NCI-H1048 (cell line): ENCODE measurements around the gene WNK4.

ENCODE experiments used
- DNase-seq: peaks from one replicate; lab custom pipeline; 2025; lab: John Stamatoyannopoulos, UW

Gene WNK4

DNA sequence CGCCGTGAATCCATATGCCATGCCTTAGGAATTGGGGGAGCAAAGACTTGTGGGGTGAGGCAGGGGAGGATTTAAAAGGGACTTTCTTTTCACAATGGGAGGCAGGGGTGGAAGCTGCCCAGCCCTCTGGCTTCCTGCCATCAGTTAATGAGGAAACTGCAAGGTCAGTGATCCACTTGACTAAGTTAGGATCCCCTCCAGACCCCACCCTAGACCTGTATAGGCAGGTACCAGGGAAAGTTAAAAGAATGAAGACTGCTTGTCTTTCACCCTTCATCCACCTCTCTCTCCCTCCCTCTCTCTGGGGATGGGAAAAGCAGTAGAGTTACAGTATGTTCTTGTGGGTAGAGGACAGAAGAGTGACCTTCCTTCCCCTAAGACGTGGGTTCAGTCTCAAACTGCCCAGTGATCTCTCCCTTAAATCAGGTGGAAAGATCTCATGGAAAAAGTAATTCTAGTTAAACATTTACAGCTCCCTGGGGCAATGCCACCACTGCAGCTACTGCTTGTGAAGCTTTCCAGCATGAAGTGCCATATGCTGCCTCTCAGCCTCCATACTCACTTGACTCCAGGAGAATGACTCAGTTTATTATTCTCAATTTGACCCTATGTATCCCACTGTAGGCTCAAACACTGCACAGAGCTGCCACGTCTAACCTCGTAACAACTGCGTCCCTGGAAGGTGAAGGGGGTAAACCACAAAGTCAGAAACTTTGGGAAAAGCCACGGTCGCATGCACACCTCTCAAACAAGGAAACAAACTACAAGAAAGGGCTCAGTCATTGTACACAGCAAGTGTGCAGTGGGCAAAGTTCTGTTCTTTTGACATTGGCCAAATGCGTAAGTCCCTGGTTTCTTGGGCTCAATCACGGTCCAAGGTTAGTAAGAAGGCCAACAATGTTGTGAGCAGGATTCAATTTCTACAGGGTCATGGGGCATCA is 16.9 kb downstream of the WNK4 start:
- no peak for DNase-seq

DNA sequence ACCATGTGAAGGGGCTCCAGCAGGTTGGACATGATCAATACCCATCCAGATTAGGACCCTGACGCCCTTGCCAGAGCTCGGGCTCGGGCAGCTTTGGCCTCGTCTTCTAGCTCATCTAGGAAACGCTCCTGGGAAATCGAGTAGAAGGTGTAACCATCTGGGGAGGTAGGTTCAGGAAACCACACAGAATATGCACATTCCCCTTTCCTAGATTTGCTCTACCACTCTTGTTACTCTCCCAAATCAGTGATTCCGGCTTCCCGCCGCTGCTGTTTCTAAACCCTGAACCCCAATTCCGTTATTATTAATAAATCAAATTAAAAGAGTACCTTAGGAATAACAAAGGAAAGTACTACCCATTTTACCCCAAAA is 17.6 kb downstream of the WNK4 start:
- no peak for DNase-seq

DNA sequence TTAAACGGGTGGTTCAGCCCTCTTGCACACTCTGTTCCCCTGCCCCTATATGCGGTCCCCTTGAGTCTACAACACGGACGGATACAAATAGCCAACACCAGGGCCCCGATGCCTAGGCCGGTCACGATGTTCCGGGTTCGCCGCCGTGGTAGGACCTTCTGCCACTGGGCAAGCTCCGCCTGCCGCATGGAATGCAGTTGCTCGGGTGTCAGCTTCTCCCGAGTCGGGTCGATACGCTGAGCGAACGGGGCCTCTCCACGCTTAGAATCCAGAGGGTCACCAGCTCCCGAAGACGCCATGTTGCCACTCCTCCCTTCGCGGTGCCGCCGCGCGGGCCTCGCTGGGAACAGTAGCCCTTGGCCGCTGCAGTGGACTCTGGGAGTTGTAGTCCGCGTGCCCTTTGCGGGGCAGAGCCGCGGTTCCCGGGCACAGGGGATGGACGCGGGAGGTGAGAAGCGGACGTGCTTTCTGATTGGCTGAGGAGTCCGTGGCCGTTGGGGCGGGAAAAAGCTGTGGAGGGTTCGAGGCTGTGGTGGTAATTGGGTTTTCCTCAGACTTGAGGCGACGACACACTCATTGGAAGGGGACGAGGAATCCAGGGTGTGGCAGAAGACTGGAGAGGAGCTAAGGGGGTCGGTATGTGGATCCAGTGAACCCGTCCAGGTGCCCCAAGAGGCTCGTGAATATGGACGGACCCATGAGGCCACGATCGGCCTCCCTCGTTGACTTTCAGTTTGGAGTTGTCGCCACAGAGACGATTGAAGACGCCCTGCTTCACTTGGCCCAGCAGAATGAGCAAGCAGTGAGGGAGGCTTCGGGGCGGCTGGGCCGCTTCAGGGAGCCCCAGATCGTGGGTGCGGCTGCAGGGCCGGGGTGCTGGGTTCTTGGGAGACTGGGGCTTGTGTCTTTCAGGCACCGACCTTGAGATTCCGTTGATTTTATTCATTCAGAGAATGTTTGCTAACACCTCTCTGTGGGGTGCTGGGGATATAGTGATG is 18.3 kb downstream of the WNK4 start, which contains the start of the genes CNTD1 and COA3:
Gene CNTD1 (plus strand): TSS at position 479 of the 998 bp plus-strand sequence. CDS start 207 bp downstream, at position 686.
Gene COA3 (minus strand): TSS at position 322 of the 998 bp plus-strand sequence. CDS start 23 bp downstream, at position 299.
- peak; percentile 71 for DNase-seq

DNA sequence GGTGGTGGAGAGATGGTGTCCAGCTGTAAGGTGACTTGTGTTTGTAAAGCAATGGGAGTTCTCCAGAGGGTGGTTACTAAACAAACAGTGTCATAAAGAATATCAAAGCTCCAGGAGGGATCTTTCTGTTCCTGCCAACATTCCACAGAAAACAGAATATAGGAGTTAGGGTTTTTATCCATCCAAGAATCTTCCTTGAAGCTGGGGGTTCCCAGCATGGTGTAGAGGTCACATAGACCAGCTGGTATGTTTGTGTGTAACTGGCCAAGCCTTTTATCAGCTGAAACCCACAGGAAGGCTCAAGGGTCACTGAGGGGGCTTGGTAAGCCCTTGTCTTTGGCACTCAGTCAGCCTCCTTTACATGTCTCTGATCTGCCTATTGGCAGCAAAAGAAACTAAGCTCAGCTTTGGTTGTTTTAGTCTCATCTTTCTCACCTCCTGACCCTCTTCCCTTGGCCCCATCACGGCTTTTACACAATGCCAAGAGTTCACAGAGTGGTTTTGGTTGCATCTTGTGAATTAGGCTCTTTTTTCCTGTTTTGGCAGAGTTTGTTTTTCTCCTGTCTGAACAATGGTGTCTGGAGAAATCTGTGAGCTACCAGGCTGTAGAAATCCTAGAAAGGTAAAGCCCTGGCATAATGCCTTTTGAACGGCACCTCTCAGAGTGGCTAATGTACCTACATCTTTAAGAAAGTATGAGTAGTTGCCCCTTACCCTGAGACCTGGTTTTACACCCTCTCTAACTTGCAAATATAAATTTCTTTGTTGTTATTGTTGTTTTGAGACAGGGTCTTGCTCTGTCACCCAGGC is 22.9 kb downstream of the WNK4 start:
- DNase-seq, result no peak

DNA sequence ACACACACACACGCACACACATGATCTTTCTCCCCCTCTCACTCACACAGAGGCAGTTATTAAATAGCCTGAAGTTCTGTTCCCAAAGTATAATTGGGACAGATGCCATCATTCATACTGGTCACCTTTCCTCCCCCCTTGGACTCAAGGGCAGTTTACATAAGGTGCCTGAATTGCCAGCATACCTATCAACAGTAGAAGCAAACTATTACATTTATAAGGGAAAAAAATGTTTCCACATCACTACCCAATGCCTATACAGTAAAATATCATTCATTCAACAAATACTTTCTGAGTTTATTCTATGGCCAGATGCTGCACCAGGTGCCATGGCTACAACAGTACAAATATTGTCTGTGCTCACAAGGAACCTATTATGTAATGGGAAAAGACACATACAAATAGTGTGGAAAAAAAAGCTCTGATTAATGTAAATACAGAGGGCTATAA is 24.5 kb downstream of the WNK4 start:
- DNase-seq, result no peak

DNA sequence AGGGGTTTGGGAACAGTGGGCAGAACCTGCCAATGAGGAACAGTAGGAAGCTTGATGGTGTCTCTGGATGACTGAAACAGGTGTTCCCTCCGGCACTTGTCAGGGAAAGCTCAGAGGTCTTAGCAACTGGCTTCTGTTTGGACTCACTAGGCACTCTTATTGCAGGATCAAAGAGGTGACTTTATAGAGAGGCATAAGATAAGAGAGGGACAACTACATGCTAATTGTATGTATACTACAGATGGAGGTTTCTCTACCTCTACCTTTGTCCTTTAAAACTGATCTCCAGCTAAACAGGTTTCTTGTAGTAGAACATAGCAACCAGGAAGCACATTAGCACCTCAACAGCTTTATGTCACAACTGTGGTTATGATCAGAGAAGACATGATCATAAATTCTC is 25.8 kb downstream of the WNK4 start:
- no peak for DNase-seq

DNA sequence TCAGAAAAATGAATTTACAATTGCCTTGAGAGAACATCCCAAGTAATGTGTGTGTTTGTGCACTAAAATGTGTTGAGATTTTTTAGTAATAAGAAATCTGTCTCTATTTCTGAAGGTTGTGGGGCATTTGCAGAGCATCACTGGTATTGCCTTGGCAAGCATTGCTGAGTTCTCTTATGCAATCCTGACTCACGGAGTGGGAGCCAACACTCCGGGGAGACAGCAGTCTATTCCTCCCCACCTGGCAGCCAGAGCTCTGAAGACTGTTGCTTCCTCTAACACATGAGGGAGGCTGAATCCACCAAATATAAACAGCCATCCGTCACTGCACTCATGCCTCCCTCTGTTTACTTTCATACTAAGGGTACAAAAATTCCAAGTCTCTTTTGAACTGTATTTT is 28.8 kb downstream of the WNK4 start:
- no peak for DNase-seq

DNA sequence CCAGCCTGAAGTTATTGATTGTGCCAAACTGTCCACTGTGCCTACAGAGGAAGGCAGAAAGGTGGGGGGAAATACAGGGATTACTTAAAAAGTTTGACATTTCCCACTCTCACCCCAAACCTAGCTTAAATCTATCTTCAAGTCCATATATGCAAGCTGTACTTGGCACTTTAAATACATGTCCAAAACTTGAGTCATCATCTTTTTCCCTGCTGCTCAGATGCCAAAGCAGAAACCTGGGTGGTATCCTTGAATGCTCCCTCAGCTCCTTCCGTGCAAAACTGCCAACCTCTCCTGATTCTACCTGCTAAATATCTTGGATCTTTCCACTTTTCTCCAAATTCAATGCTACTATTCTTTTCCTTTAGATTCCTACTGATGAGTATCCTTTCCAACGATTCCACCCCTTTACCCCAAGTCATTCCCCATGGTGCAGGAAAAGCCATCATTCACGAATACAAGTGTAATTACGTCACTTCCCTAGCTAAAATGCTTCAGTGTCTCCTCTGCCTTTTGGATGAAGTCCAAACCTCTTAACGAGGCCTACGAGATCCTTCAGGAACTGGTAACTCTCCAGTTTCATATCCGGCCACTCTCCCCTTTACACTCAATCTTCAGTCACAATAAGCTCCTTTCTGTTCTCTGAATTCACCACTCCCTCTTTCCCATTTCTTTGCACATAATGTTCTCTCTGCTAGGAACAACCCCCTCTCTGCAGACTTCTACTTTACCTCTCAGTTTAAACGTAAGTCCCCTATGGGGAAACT is 34.4 kb downstream of the WNK4 start:
- DNase-seq, result no peak

DNA sequence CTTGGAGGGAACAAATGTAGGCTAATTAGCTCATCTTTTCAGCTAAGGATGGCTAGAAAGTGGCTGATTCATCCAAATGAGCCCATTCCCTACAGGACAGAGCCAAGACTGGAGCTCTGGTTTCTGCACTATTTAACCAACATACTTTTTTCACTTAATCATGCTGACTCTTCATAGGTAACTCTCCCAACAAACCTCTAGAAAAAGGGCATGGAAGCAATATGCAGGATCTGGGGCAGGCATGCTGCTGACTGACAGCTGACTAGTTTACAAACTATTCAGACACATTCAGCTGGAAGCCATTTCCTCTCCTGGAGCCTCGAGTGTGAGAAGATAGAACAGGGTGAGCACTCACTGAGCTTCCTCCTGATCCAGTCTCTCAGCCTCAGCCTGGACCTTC is 37.5 kb downstream of the WNK4 start:
- DNase-seq, result no peak

DNA sequence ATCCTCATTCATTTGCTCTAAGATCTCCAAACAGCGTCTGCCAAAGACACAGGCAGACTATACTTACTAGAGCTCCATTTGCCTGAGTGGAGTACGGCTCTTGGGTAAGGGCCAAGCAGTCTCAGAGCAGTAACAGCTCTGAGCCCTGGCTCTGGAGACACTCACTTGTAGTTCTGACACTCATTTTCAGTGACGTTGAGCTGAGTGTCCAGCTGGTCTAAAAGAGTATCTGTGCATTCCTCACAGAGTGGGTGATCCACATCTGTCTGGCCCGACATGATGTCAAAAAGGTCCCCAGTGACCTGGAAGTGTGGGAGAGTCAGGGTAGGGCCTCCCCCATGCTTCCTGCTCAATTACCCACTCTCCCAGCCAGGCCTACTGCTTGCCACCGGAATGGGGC is 38.0 kb downstream of the WNK4 start:
- no peak for DNase-seq

DNA sequence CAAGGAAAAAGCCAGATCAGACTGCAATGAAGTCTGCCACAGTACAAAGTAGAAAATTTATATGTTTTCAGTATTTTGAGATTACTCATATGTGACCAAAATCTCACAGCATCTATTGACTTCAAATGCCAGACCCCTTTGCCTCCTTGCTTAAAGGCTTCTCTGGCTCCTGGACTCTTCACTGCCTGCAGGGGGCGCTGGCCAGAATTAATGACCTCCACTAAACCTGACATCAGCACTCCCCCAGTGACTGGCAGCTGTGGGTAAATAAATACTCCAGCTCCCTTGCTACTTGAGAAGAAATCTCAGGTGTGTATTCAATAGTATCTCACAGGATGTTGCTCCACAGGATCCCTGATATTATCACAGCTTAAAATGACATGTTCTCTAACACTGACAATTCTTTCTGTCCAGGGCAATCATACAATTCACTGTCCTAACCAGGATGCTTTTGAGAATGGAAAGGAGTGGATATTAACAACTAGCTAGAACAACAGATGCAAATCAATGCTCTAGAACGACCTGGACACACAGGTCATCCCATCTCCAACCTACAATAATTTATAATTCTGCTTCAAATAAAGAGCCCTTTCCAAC is 39.6 kb downstream of the WNK4 start:
- no peak for DNase-seq

DNA sequence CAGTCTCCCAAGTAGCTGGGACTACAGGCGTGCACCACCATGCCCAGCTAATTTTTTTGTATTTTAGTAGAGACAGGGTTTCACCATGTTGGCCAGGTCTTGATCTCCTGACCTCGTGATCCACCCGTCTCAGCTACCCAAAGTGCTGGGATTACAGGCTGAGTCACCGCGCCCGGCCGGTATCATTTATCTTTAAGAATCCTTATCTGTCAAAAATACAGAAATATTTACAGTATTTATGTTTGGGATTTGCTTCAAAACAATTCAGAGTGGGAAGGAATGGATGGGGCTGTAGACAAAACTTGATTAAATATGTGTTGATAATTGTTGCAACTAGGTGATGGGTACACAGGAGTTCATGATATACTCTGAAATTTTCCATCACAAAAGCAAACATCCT is 40.8 kb downstream of the WNK4 start:
- no peak for DNase-seq

DNA sequence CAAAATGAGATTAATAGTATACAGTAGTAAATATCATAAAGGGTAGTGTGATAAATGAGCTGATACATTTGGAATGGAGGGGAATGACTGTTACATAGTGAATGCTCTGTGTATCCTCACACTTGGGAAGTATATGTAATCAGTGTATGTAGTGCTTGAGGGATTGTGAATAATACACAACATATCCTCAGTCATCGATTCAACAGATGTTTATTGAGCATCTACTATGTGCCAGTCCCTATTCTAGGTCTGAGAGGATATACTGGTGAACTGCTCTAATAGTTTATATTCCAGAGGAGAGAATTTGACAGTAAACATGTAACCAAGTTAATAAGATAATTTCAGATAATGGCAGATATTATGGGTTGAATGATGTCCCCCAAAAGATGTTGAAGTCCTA is 47.1 kb downstream of the WNK4 start:
- DNase-seq, result no peak

DNA sequence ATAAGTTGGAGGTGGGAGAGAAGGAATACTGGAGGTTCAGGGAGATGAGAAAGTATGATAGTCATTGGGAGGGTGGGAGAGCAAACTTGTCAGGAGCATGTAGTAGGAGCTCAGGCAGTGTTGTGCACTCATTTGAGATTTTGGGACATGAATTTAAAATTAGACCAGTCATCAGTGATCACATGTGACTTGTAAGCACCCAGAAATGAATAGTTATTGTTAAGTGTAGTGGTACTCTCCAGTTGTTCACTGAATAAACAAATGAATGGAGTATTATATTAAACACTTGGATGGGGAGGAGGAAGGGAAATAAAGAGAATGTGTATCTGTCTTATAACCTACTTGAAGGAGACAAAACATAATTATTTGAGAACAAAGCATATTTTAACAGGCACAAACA is 50.6 kb downstream of the WNK4 start:
- no peak for DNase-seq

DNA sequence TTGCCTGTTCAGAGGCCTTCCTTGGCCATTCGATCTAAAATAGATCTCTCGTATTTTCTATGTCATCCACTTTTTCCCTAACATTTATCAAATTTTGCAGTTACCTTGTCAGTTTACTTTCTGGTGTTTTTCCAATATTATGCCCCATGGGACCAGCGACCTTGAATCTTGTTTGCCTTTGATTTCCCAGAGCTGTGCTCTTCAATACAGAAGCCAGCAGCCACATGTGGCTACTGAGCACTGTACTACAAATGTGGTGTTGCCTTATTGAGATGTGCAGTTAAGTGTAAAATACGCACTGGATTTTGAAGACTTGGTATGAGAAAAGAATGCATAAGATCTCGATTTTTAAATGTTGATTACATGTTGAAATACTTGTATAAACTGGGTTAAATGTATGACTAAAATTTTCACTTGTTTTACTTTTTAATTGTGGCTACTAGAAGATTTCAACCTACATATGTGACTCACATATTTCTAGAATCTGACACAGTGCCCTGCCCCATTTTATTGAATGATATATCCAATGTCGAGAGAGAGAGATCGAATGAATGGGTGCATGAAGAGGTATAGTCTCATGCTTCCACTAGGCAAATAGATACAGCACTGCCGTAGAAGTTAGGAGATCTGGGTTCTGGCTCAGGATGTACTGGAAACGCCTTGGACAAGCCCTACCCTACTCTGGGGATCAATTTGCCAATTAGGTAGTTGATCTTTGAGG is 52.0 kb downstream of the WNK4 start:
- DNase-seq, result no peak

DNA sequence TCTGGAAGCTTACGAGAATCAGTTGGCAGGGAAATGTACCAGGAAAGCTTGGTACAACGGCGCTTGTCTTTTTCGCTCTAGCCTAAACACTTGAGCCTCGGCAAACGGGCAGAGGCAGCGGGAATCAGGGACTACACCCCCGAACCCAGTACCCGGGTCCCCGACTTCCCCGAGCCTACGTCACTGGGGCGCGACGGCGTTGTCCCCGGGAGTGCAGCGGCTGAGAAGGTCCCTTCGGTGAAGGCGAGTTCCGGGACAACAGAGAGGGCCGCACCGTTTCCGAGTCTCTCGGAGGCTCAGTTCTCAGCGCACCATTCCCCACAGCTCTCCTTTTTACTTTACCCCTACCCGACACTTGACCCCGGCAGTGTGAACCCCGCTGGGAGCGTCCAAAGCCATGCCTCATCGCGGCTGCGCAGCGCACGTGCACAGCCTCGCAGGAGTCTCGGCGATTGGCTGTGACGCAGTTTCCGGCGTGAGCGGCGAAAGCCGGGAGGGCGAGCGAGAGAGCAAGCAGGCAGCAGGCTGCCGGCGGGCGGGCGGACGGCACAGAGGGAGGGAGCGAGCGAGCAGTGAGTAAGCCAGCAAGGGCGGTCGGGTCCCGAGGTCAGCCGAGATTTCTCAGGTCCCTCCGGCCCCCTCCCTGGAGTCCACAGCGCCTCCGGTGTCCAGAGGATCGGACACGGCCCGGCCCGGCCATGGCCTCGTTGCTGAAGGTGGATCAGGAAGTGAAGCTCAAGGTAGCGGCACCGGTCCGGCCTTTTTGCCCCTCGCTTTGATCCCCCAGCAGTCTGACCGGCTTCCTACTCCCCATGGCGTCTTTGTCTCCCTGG is 52.7 kb downstream of the WNK4 start, which contains the start of gene PSME3:
Gene PSME3 (plus strand): TSS at position 464 of the 833 bp plus-strand sequence. CDS start 235 bp downstream, at position 699.
- peak; percentile 71 for DNase-seq

DNA sequence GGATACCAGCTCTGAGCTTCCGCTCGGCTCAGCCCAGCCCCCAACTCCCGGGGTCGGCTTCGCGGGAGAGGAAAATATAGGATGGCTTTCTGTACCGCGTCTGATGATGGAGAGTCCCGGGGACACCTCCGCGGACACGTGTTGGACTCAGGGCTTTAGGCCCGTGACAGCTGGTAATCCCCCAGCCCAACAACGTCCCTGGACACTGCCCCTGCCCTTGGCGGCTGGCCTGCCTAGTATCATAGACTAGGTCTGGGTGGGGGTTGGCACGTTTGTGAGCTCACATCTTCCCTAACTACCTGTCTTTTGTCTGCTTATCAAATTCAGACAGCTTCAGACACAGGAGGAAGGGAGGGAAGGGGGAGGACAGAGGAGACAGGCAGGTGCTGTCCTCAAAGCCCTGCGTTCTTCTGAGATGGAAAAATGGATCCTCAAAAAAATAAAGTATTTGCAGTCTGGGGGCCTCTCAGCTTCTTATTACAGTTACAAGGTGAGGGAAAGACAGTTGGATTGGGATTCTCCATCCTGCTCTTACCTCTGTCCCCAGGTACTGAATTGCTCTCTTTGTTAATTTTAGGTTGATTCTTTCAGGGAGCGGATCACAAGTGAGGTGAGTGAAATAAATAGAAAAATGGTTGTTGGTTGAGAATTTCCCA is 53.5 kb downstream of the WNK4 start:
- no peak for DNase-seq

DNA sequence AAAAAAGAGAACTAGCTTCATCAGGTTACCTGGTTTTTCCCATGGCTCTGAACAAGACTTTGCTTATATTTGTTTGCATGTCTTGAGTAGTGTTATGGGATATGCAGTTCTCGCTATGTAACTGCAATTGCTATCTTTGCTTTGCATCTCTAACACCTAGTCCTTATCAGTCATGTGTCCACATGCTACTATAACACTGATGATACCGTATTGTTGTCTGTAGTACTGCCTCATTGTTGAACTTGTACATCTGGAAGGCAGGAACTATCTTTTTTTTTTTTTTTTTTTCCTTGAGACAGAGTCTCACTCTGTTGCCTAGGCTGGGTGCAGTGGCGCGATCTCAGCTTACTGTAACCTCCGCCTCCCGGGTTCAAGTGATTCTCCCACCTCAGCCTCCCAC is 55.3 kb downstream of the WNK4 start:
- no peak for DNase-seq
